Fibroblast of lung (primary cell): Measurements from ENCODE around the gene DPP6. TPM values are rescaled to one million over a fixed set of nuclear protein-coding genes. Genes with fewer than 3 reads are reported as not detected.

Source experiments
- DNase-seq, 2 donors: peaks; one replicate each; pipeline versions ENCODE4 v3.0.0 to v3.0.0-alpha.2; 2010; ENCODE audit warnings: low read depth in 2 of 2
- H2AFZ ChIP-seq: 2 replicates; pipeline ENCODE4 v1.5.1; 2012; ENCODE audit warnings: low read length, control low read depth, inconsistent platforms
- H3K27ac ChIP-seq: 2 replicates; pipeline ENCODE4 v1.5.1; 2011; ENCODE audit warnings: low read length, control low read depth; ENCODE audit not compliant: insufficient read depth
- H3K27me3 ChIP-seq: 2 replicates; pipeline ENCODE4 v1.5.1; 2011; ENCODE audit warnings: mild to moderate bottlenecking, low read length; ENCODE audit not compliant: control insufficient read depth, insufficient read depth
- H3K36me3 ChIP-seq: 2 replicates; pipeline ENCODE4 v1.5.1; 2011; ENCODE audit warnings: low read length; ENCODE audit not compliant: control insufficient read depth, insufficient read depth
- H3K4me1 ChIP-seq: 2 replicates; pipeline ENCODE4 v1.5.1; 2011; ENCODE audit warnings: low read length; ENCODE audit not compliant: control insufficient read depth, insufficient read depth; ENCODE audit errors: extremely low read depth
- H3K4me2 ChIP-seq: 2 replicates; pipeline ENCODE4 v1.5.1; 2011; ENCODE audit warnings: low read length, control low read depth; ENCODE audit not compliant: insufficient read depth; ENCODE audit errors: extremely low read depth
- H3K4me3 ChIP-seq, 4 experiments: fragments of 200-600 bp in 1 of 4; sonication (generic) in 1 of 4; replicated peaks in 1 of 4; 2 replicates each; pipeline ENCODE4 v1.5.1; 2011 to 2016; ENCODE audit warnings: low read length in 4 of 4, low read depth in 3 of 4, mild to moderate bottlenecking in 3 of 4, control low read depth in 2 of 4, inconsistent platforms in 1 of 4, mixed read lengths in 1 of 4; ENCODE audit not compliant: insufficient read depth in 1 of 4; ENCODE audit errors: control extremely low read depth in 1 of 4
- H3K79me2 ChIP-seq: 2 replicates; pipeline ENCODE4 v1.5.1; 2012; ENCODE audit warnings: mild to moderate bottlenecking, low read length, inconsistent platforms; ENCODE audit not compliant: control insufficient read depth, insufficient read depth
- H3K9ac ChIP-seq: 2 replicates; pipeline ENCODE4 v1.5.1; 2011; ENCODE audit warnings: mild to moderate bottlenecking, low read length, control low read depth; ENCODE audit not compliant: insufficient read depth
- H3K9me3 ChIP-seq: 2 replicates; pipeline ENCODE4 v1.5.1; 2012; ENCODE audit warnings: low read depth, low read length; ENCODE audit not compliant: control insufficient read depth, insufficient read depth
- H4K20me1 ChIP-seq: 2 replicates; pipeline ENCODE4 v1.5.1; 2011; ENCODE audit warnings: low read length; ENCODE audit not compliant: control insufficient read depth, insufficient read depth; ENCODE audit errors: extremely low read depth
- CTCF ChIP-seq, 2 donors: IDR thresholded peaks in 1 of 2; conservative IDR thresholded peaks in 1 of 2; 1 replicate in 1 of 2; 2 replicates in 1 of 2; pipeline ENCODE4 v1.5.1; 2011 to 2012; ENCODE audit warnings: low read length in 2 of 2, control low read depth in 1 of 2, inconsistent platforms in 1 of 2, low read depth in 1 of 2, mild to moderate bottlenecking in 1 of 2
- EZH2 ChIP-seq: IDR thresholded peaks from 2 replicates; pipeline ENCODE4 v1.5.1; 2012; ENCODE audit warnings: low read length, control low read depth, mild to moderate bottlenecking; ENCODE audit errors: missing control alignments
- polyA plus RNA-seq, 2 donors: library from polyadenylated mRNA; depleted of rRNA in 1 of 2; stranded (reverse) in 1 of 2; unstranded in 1 of 2; fragments of >200 nt; gene quantifications; 2 replicates each; pipeline ENCODE4 v1.2.1, GENCODE V29; 2011 to 2012; ENCODE audit warnings: missing spikeins in 1 of 2
- total RNA-seq: library from RNA; depleted of rRNA; stranded (reverse); fragments of >200 nt; gene quantifications from 2 replicates; pipeline ENCODE4 v1.2.1, GENCODE V29; 2014

DPP6 gene
- total and polyA plus RNA-seq, 2 donors (not counting 1 experiment from before 2014, with no cell fraction given): not detected

- Histone ChIP-seq H3K9me3 (no peaks in the 10 kb centered on the region), H4K20me1 (no peaks in the 10 kb centered on the region), H3K4me2 (no peak overlapping the region), H2AFZ (no peak overlapping the region), H3K9ac (no peak overlapping the region), H3K79me2 (no peaks in the 10 kb centered on the region), H3K4me1 (no peaks in the 10 kb centered on the region), H3K27ac (no peak overlapping the region), H3K27me3 (no peaks in the 10 kb centered on the region), H3K36me3 (no peaks in the 10 kb centered on the region), H3K4me3 (no peak overlapping the region)
- no peak for TF ChIP-seq EZH2
- no peak for DNase-seq
Observed at GRCh38 chr7:154167051-154167450, 114.9 kb downstream of the DPP6 start.

- H3K9me3 ChIP-seq: no peaks in the 10 kb centered on the region
- TF ChIP-seq CTCF (conservative IDR thresholded peaks at IDR 0.05 in 1 of 2, IDR thresholded peaks at IDR 0.05 in 1 of 2; ENCODE audit: low read depth in 1 of 2, low read length in 2 of 2): no peak
- TF ChIP-seq EZH2: no peak
- H3K4me2 ChIP-seq: no peak overlapping the region
- no peaks in the 10 kb centered on the region for H3K4me1 ChIP-seq
- H4K20me1 ChIP-seq: no peaks in the 10 kb centered on the region
- no peaks in the 10 kb centered on the region for H3K36me3 ChIP-seq
- H3K9ac ChIP-seq: no peak overlapping the region
- H3K27ac ChIP-seq: no peak overlapping the region
- H3K4me3 ChIP-seq: no peak overlapping the region
- no peaks in the 10 kb centered on the region for H3K27me3 ChIP-seq
- DNase-seq: no peak
- no peaks in the 10 kb centered on the region for H3K79me2 ChIP-seq
- no peak overlapping the region for H2AFZ ChIP-seq
Observed at GRCh38 chr7:154167807-154168206, 115.6 kb downstream of the DPP6 start.

GRCh38 chr7:154171422-154171821, 119.2 kb downstream of the DPP6 start:
- Histone ChIP-seq H3K27ac (no peak overlapping the region), H2AFZ (no peak overlapping the region), H4K20me1 (no peaks in the 10 kb centered on the region), H3K4me1 (no peaks in the 10 kb centered on the region), H3K27me3 (no peaks in the 10 kb centered on the region), H3K4me2 (no peak overlapping the region), H3K9ac (no peak overlapping the region), H3K9me3 (no peaks in the 10 kb centered on the region), H3K4me3 (no peak overlapping the region), H3K36me3 (no peaks in the 10 kb centered on the region), H3K79me2 (no peaks in the 10 kb centered on the region)
- TF ChIP-seq CTCF (conservative IDR thresholded peaks at IDR 0.05 in 1 of 2, IDR thresholded peaks at IDR 0.05 in 1 of 2; ENCODE audit: low read depth in 1 of 2, low read length in 2 of 2) (no peak), EZH2 (no peak)
- DNase-seq: no peak
